GM21367 (cell line): Measurements from ENCODE around the gene PANK3.
"Not testable (repeated sequence)": the region's sequence is repeated elsewhere in the genome, so short reads cannot be mapped to it uniquely, and the experiment has no call there.

Experiments used
- ATAC-seq: cut with Tn5 transposase; IDR thresholded peaks from one replicate; pipeline ENCODE4 v1.9.1; 2021; ENCODE audit not compliant: unreplicated experiment

PANK3 gene

GRCh38 chr5:168553377-168554130 lies 25.6 kb downstream of the PANK3 start:
- no peak for ATAC-seq

GRCh38 chr5:168552146-168552545 lies 27.0 kb downstream of the PANK3 start:
- no peak for ATAC-seq

- no peak for ATAC-seq
These were observed 28.5 kb downstream of the PANK3 start for GRCh38 chr5:168550656-168551055.

- ATAC-seq: no peak
These were observed 29.6 kb downstream of the PANK3 start for GRCh38 chr5:168549554-168549953.

- no peak for ATAC-seq
These were observed 42.0 kb downstream of the PANK3 start for GRCh38 chr5:168537176-168537575.

- ATAC-seq: not testable (repeated sequence)
These were observed 44.8 kb downstream of the PANK3 start for GRCh38 chr5:168534351-168534750.

- no peak for ATAC-seq
These were observed 46.9 kb downstream of the PANK3 start for GRCh38 chr5:168531987-168532864.

GRCh38 chr5:168531191-168531590 lies 48.0 kb downstream of the PANK3 start:
- no peak for ATAC-seq

- ATAC-seq: no peak
These were observed 48.5 kb downstream of the PANK3 start for GRCh38 chr5:168530621-168531150.

GRCh38 chr5:168529374-168530234 lies 49.6 kb downstream of the PANK3 start:
- ATAC-seq: no peak

- ATAC-seq: no peak
These were observed 50.4 kb downstream of the PANK3 start, which contains the start of gene FBLL1 for GRCh38 chr5:168528521-168529373. Gene FBLL1 (plus strand): TSS chr5:168529305. CDS start chr5:168529505, 200 bp downstream.

- no peak for ATAC-seq
These were observed 51.3 kb downstream of the PANK3 start for GRCh38 chr5:168527756-168528295.

GRCh38 chr5:168525856-168526255 lies 53.3 kb downstream of the PANK3 start:
- no peak for ATAC-seq

- no peak for ATAC-seq
These were observed 65.2 kb downstream of the PANK3 start for GRCh38 chr5:168513861-168514428.

- no peak for ATAC-seq
These were observed 76.5 kb downstream of the PANK3 start for GRCh38 chr5:168502563-168503237.
